Measurements from ENCODE around the gene HDAC9. TPM values are rescaled to one million over a fixed set of nuclear protein-coding genes. Genes with fewer than 3 reads are reported as not detected.

HDAC9 gene
- total RNA-seq, 4 donors from 2014 or later = 51.2 to 194 (median 106) TPM

- no peak for ATAC-seq
Measured at GRCh38 chr7:18808026-18808425, 312.5 kb downstream of the HDAC9 start.

DNA sequence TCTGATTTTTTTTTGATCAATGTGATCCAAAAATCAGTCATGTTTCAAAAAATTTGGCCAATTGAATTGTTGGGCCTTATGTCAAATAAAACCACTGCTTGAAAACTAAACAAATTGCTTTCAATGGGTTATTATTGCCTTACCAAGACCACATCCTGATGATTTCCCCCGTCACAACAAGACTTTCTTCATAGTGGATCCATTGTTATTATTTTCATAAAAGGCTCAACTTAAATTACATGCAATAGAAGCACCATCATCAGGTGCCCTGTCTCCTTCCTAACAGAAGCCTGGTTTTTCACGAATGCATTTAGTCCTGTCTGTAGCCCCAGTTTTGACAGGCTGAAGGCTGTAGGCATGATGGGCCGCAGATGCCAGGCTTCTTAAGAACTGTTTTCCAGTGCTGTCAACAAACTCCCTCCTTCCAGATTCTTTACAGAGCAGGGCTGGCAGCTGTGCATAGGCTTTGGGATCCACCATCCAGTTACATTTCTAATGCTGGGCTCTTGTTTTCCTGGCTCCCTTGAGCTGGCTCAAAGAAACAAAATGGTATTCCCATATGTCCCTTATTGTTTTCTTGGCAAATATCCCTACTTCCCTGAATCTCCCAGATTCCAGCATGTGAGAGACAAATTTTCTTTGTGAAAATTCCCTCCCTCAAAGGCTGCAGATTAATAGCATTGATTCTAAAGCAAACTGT, 319.9 kb downstream of the HDAC9 start:
- 46 to 75% methylated on average over 2 to 3 of the region's 3 CpGs for WGBS, 2 donors (ENCODE audit: low coverage in 1 of 2)
- ATAC-seq = no peak
- H3K4me1 ChIP-seq = no peaks in the 10 kb centered on the region
- peaks cover 0 to 13% (median 0%) of the 10 kb centered on the region in 3 donors for H3K9me3 ChIP-seq
- TF ChIP-seq CTCF (IDR thresholded peaks at IDR 0.05) (no peak), EP300 (IDR thresholded peaks at IDR 0.05) (no peak), POLR2A (IDR thresholded peaks at IDR 0.05) (no peak), POLR2AphosphoS5 (IDR thresholded peaks at IDR 0.05) (no peak)
- H3K4me3 ChIP-seq = no peak overlapping the region
- no peaks in the 10 kb centered on the region for H3K36me3 ChIP-seq
- no peak overlapping the region for H3K27ac ChIP-seq
- no peaks in the 10 kb centered on the region for H3K27me3 ChIP-seq

More at GRCh38 chr7:18808026-18808425, 312.5 kb downstream of the HDAC9 start:
- Histone ChIP-seq H3K4me3 (no peak overlapping the region), H3K36me3 (no peaks in the 10 kb centered on the region), H3K27me3 (no peaks in the 10 kb centered on the region), H3K9me3 (peaks cover 0 to 6% (median 0%) of the 10 kb centered on the region in 3 donors), H3K27ac (no peak overlapping the region), H3K4me1 (no peaks in the 10 kb centered on the region)
- no peak for TF ChIP-seq EP300 (IDR thresholded peaks at IDR 0.05)
- TF ChIP-seq CTCF (IDR thresholded peaks at IDR 0.05) = no peak
- no peak for TF ChIP-seq POLR2A (IDR thresholded peaks at IDR 0.05)
- TF ChIP-seq POLR2AphosphoS5 (IDR thresholded peaks at IDR 0.05) = no peak
- WGBS, 2 donors (ENCODE audit: low coverage in 1 of 2) = 90 to 96% methylated on average over 2 of the region's 3 CpGs

DNA sequence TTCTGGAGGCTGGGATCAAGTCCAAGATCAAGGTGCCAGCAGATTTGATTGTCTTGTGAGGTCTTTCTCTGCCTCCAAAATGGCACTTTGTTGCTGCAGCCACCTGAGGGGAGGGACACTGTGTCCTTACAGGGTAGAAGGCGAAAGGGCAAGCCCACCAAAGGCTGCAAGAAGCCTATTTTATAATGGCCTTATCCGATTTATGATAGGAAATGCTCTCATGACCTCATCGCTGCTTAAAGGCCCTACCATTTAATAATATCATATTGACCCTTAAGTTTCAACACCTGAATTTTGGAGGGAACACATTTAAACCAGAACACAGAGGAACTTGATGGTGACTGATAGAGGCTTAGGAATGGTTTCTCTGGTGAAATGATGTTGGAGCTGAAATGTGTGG, 325.4 kb downstream of the HDAC9 start:
- Histone ChIP-seq H3K27me3 (no peaks in the 10 kb centered on the region), H3K4me1 (no peaks in the 10 kb centered on the region), H3K4me3 (no peak overlapping the region), H3K36me3 (no peaks in the 10 kb centered on the region), H3K9me3 (no peaks in the 10 kb centered on the region), H3K27ac (no peak overlapping the region)
- TF ChIP-seq CTCF (IDR thresholded peaks at IDR 0.05) = no peak
- TF ChIP-seq POLR2AphosphoS5 (IDR thresholded peaks at IDR 0.05) = no peak
- no peak for TF ChIP-seq EP300 (IDR thresholded peaks at IDR 0.05)
- TF ChIP-seq POLR2A (IDR thresholded peaks at IDR 0.05) = no peak
- 94 to 100% methylated on average over 1 to 3 of the region's 3 CpGs for WGBS, 2 donors (ENCODE audit: low coverage in 1 of 2)
- ATAC-seq = no peak

- no peaks in the 10 kb centered on the region for H3K27me3 ChIP-seq
- H3K27ac ChIP-seq = no peak overlapping the region
- TF ChIP-seq POLR2A (IDR thresholded peaks at IDR 0.05) (no peak), CTCF (IDR thresholded peaks at IDR 0.05) (no peak), POLR2AphosphoS5 (IDR thresholded peaks at IDR 0.05) (no peak), EP300 (IDR thresholded peaks at IDR 0.05) (no peak)
- no peak overlapping the region for H3K4me3 ChIP-seq
- no peaks in the 10 kb centered on the region for H3K9me3 ChIP-seq
- H3K36me3 ChIP-seq = no peaks in the 10 kb centered on the region
- no peak for ATAC-seq
- H3K4me1 ChIP-seq = no peaks in the 10 kb centered on the region
Measured at GRCh38 chr7:18821554-18821953, 326.0 kb downstream of the HDAC9 start.

DNA sequence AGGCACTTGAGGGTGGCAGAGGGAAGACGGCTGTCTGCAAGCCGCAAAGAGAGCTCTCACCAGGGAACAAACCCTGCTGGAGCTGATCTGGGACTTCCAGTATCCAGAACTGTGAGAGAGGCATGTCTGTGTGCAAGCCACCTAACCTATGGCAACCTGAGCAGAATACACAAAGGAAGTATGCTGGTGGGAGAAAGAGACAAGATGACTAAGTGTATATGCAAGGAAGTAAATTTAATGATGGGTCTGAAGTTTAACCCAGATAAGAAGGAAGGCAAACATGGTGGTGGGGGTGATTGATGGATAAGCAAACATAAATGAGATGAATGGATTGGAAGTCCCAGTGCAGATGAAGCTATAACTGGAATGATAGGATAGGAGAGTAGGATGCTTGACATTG, 328.6 kb downstream of the HDAC9 start:
- ATAC-seq = no peak
- TF ChIP-seq CTCF (IDR thresholded peaks at IDR 0.05) = no peak
- no peak for TF ChIP-seq POLR2AphosphoS5 (IDR thresholded peaks at IDR 0.05)
- no peak for TF ChIP-seq EP300 (IDR thresholded peaks at IDR 0.05)
- TF ChIP-seq POLR2A (IDR thresholded peaks at IDR 0.05) = no peak
- no peaks in the 10 kb centered on the region for H3K4me1 ChIP-seq
- no peak overlapping the region for H3K27ac ChIP-seq
- H3K36me3 ChIP-seq = no peaks in the 10 kb centered on the region
- no peaks in the 10 kb centered on the region for H3K27me3 ChIP-seq
- H3K4me3 ChIP-seq = no peak overlapping the region
- H3K9me3 ChIP-seq = no peaks in the 10 kb centered on the region
- 84 to 100% methylated on average over 2 of the region's 2 CpGs for WGBS, 2 donors (ENCODE audit: low coverage in 1 of 2)

All from gastroesophageal sphincter (tissue), 4 donors.